ENCODE measurements around the gene DNAJC16.

Gene DNAJC16

GRCh38 chr1:15625056-15625917, 98.6 kb downstream of the DNAJC16 start:
- H3K4me3 ChIP-seq (ENCODE audit: low read depth, low read length) = no peak overlapping the region
- no peak for TF ChIP-seq CTCF (IDR thresholded peaks at IDR 0.05; ENCODE audit: low read depth, low read length, missing control alignments)
- DNase-seq (ENCODE audit: low read depth) = no peak

Data from GM12864 (cell line).